ENCODE data around the gene PDSS2.
"Not testable (repeated sequence)": the region's sequence is repeated elsewhere in the genome, so short reads cannot be mapped to it uniquely, and the experiment has no call there.

Gene PDSS2

GRCh38 chr6:107140581-107140980 lies 318.8 kb downstream of the PDSS2 start:
- Histone ChIP-seq H3K36me3 (ENCODE audit: control insufficient read depth in 5 of 5, insufficient read depth in 5 of 5, low read length in 5 of 5) (no peaks in the 10 kb centered on the region), H3K4me1 (ENCODE audit: control insufficient read depth in 5 of 5, insufficient read depth in 5 of 5, low read length in 5 of 5) (no peaks in the 10 kb centered on the region), H3K27me3 (ENCODE audit: control insufficient read depth in 5 of 5, insufficient read depth in 4 of 5, low read length in 5 of 5) (no peaks in the 10 kb centered on the region), H3K9ac (ENCODE audit: low read length in 5 of 5) (no peak overlapping the region), H3K4me3 (ENCODE audit: low read depth in 1 of 5, low read length in 5 of 5) (no peak overlapping the region), H3K27ac (ENCODE audit: low read depth, low read length) (no peak overlapping the region), H3K9me3 (ENCODE audit: control insufficient read depth in 5 of 5, low read length in 5 of 5) (no peaks in the 10 kb centered on the region)

- H3K36me3 ChIP-seq (ENCODE audit: control insufficient read depth in 5 of 5, insufficient read depth in 5 of 5, low read length in 5 of 5); H3K4me1 ChIP-seq (ENCODE audit: control insufficient read depth in 5 of 5, insufficient read depth in 5 of 5, low read length in 5 of 5); H3K27me3 ChIP-seq (ENCODE audit: control insufficient read depth in 5 of 5, insufficient read depth in 4 of 5, low read length in 5 of 5); H3K9me3 ChIP-seq (ENCODE audit: control insufficient read depth in 5 of 5, low read length in 5 of 5); H3K27ac ChIP-seq (ENCODE audit: low read depth, low read length); H3K9ac ChIP-seq (ENCODE audit: low read length in 5 of 5); H3K4me3 ChIP-seq (ENCODE audit: low read depth in 1 of 5, low read length in 5 of 5): not testable (repeated sequence)
These were observed 323.0 kb downstream of the PDSS2 start for GRCh38 chr6:107136324-107136723.

GRCh38 chr6:107135048-107135680 lies 324.2 kb downstream of the PDSS2 start:
- H3K4me1 ChIP-seq (ENCODE audit: control insufficient read depth in 5 of 5, insufficient read depth in 5 of 5, low read length in 5 of 5); H3K9ac ChIP-seq (ENCODE audit: low read length in 5 of 5); H3K9me3 ChIP-seq (ENCODE audit: control insufficient read depth in 5 of 5, low read length in 5 of 5); H3K36me3 ChIP-seq (ENCODE audit: control insufficient read depth in 5 of 5, insufficient read depth in 5 of 5, low read length in 5 of 5); H3K27me3 ChIP-seq (ENCODE audit: control insufficient read depth in 5 of 5, insufficient read depth in 4 of 5, low read length in 5 of 5); H3K4me3 ChIP-seq (ENCODE audit: low read depth in 1 of 5, low read length in 5 of 5); H3K27ac ChIP-seq (ENCODE audit: low read depth, low read length): not testable (repeated sequence)

- no peaks in the 10 kb centered on the region for H3K9me3 ChIP-seq (ENCODE audit: control insufficient read depth in 5 of 5, low read length in 5 of 5)
- H3K9ac ChIP-seq (ENCODE audit: low read length in 5 of 5): peak overlapping the region in 1 of 5 donors; percentile 16
- no peak overlapping the region for H3K27ac ChIP-seq (ENCODE audit: low read depth, low read length)
- no peak overlapping the region for H3K4me3 ChIP-seq (ENCODE audit: low read depth in 1 of 5, low read length in 5 of 5)
- no peaks in the 10 kb centered on the region for H3K36me3 ChIP-seq (ENCODE audit: control insufficient read depth in 5 of 5, insufficient read depth in 5 of 5, low read length in 5 of 5)
- no peaks in the 10 kb centered on the region for H3K4me1 ChIP-seq (ENCODE audit: control insufficient read depth in 5 of 5, insufficient read depth in 5 of 5, low read length in 5 of 5)
- H3K27me3 ChIP-seq (ENCODE audit: control insufficient read depth in 5 of 5, insufficient read depth in 4 of 5, low read length in 5 of 5): no peaks in the 10 kb centered on the region
These were observed 326.9 kb downstream of the PDSS2 start for GRCh38 chr6:107132330-107132954.

GRCh38 chr6:107129370-107129925 lies 329.9 kb downstream of the PDSS2 start:
- no peaks in the 10 kb centered on the region for H3K27me3 ChIP-seq (ENCODE audit: control insufficient read depth in 5 of 5, insufficient read depth in 4 of 5, low read length in 5 of 5)
- H3K4me1 ChIP-seq (ENCODE audit: control insufficient read depth in 5 of 5, insufficient read depth in 5 of 5, low read length in 5 of 5): peaks cover 0 to 8% (median 0%) of the 10 kb centered on the region in 5 donors
- no peak overlapping the region for H3K27ac ChIP-seq (ENCODE audit: low read depth, low read length)
- no peak overlapping the region for H3K4me3 ChIP-seq (ENCODE audit: low read depth in 1 of 5, low read length in 5 of 5)
- H3K9me3 ChIP-seq (ENCODE audit: control insufficient read depth in 5 of 5, low read length in 5 of 5): no peaks in the 10 kb centered on the region
- H3K36me3 ChIP-seq (ENCODE audit: control insufficient read depth in 5 of 5, insufficient read depth in 5 of 5, low read length in 5 of 5): no peaks in the 10 kb centered on the region
- H3K9ac ChIP-seq (ENCODE audit: low read length in 5 of 5): no peak overlapping the region

GRCh38 chr6:107128577-107128976 lies 330.8 kb downstream of the PDSS2 start:
- Histone ChIP-seq H3K4me3 (ENCODE audit: low read depth in 1 of 5, low read length in 5 of 5) (no peak overlapping the region), H3K27ac (ENCODE audit: low read depth, low read length) (no peak overlapping the region), H3K9ac (ENCODE audit: low read length in 5 of 5) (no peak overlapping the region), H3K9me3 (ENCODE audit: control insufficient read depth in 5 of 5, low read length in 5 of 5) (no peaks in the 10 kb centered on the region), H3K4me1 (ENCODE audit: control insufficient read depth in 5 of 5, insufficient read depth in 5 of 5, low read length in 5 of 5) (peaks cover 0 to 8% (median 0%) of the 10 kb centered on the region in 5 donors), H3K27me3 (ENCODE audit: control insufficient read depth in 5 of 5, insufficient read depth in 4 of 5, low read length in 5 of 5) (no peaks in the 10 kb centered on the region), H3K36me3 (ENCODE audit: control insufficient read depth in 5 of 5, insufficient read depth in 5 of 5, low read length in 5 of 5) (no peaks in the 10 kb centered on the region)

- H3K36me3 ChIP-seq (ENCODE audit: control insufficient read depth in 5 of 5, insufficient read depth in 5 of 5, low read length in 5 of 5): no peaks in the 10 kb centered on the region
- H3K9ac ChIP-seq (ENCODE audit: low read length in 5 of 5): no peak overlapping the region
- H3K4me1 ChIP-seq (ENCODE audit: control insufficient read depth in 5 of 5, insufficient read depth in 5 of 5, low read length in 5 of 5): peaks cover 0 to 8% (median 0%) of the 10 kb centered on the region in 5 donors
- no peaks in the 10 kb centered on the region for H3K27me3 ChIP-seq (ENCODE audit: control insufficient read depth in 5 of 5, insufficient read depth in 4 of 5, low read length in 5 of 5)
- H3K4me3 ChIP-seq (ENCODE audit: low read depth in 1 of 5, low read length in 5 of 5): no peak overlapping the region
- no peak overlapping the region for H3K27ac ChIP-seq (ENCODE audit: low read depth, low read length)
- no peaks in the 10 kb centered on the region for H3K9me3 ChIP-seq (ENCODE audit: control insufficient read depth in 5 of 5, low read length in 5 of 5)
These were observed 331.2 kb downstream of the PDSS2 start for GRCh38 chr6:107128175-107128574.

GRCh38 chr6:107125771-107126170 lies 333.6 kb downstream of the PDSS2 start:
- Histone ChIP-seq H3K36me3 (ENCODE audit: control insufficient read depth in 5 of 5, insufficient read depth in 5 of 5, low read length in 5 of 5) (no peaks in the 10 kb centered on the region), H3K9ac (ENCODE audit: low read length in 5 of 5) (no peak overlapping the region), H3K27ac (ENCODE audit: low read depth, low read length) (no peak overlapping the region), H3K4me1 (ENCODE audit: control insufficient read depth in 5 of 5, insufficient read depth in 5 of 5, low read length in 5 of 5) (peaks cover 0 to 8% (median 0%) of the 10 kb centered on the region in 5 donors), H3K27me3 (ENCODE audit: control insufficient read depth in 5 of 5, insufficient read depth in 4 of 5, low read length in 5 of 5) (no peaks in the 10 kb centered on the region), H3K9me3 (ENCODE audit: control insufficient read depth in 5 of 5, low read length in 5 of 5) (no peaks in the 10 kb centered on the region), H3K4me3 (ENCODE audit: low read depth in 1 of 5, low read length in 5 of 5) (no peak overlapping the region)

GRCh38 chr6:107124934-107125348 lies 334.4 kb downstream of the PDSS2 start:
- H3K27ac ChIP-seq (ENCODE audit: low read depth, low read length): no peak overlapping the region
- no peaks in the 10 kb centered on the region for H3K36me3 ChIP-seq (ENCODE audit: control insufficient read depth in 5 of 5, insufficient read depth in 5 of 5, low read length in 5 of 5)
- H3K9ac ChIP-seq (ENCODE audit: low read length in 5 of 5): no peak overlapping the region
- H3K27me3 ChIP-seq (ENCODE audit: control insufficient read depth in 5 of 5, insufficient read depth in 4 of 5, low read length in 5 of 5): no peaks in the 10 kb centered on the region
- no peak overlapping the region for H3K4me3 ChIP-seq (ENCODE audit: low read depth in 1 of 5, low read length in 5 of 5)
- no peaks in the 10 kb centered on the region for H3K9me3 ChIP-seq (ENCODE audit: control insufficient read depth in 5 of 5, low read length in 5 of 5)
- H3K4me1 ChIP-seq (ENCODE audit: control insufficient read depth in 5 of 5, insufficient read depth in 5 of 5, low read length in 5 of 5): peaks cover 0 to 8% (median 0%) of the 10 kb centered on the region in 5 donors

GRCh38 chr6:107123501-107123900 lies 335.9 kb downstream of the PDSS2 start:
- Histone ChIP-seq H3K36me3 (ENCODE audit: control insufficient read depth in 5 of 5, insufficient read depth in 5 of 5, low read length in 5 of 5) (no peaks in the 10 kb centered on the region), H3K27ac (ENCODE audit: low read depth, low read length) (no peak overlapping the region), H3K27me3 (ENCODE audit: control insufficient read depth in 5 of 5, insufficient read depth in 4 of 5, low read length in 5 of 5) (peaks cover 0 to 4% (median 0%) of the 10 kb centered on the region in 5 donors), H3K9ac (ENCODE audit: low read length in 5 of 5) (no peak overlapping the region), H3K4me1 (ENCODE audit: control insufficient read depth in 5 of 5, insufficient read depth in 5 of 5, low read length in 5 of 5) (peaks cover 0 to 8% (median 0%) of the 10 kb centered on the region in 5 donors), H3K9me3 (ENCODE audit: control insufficient read depth in 5 of 5, low read length in 5 of 5) (no peaks in the 10 kb centered on the region), H3K4me3 (ENCODE audit: low read depth in 1 of 5, low read length in 5 of 5) (no peak overlapping the region)
